Measurements from ENCODE around the gene ABCA10. TPM values are rescaled to one million over a fixed set of nuclear protein-coding genes. Genes with fewer than 3 reads are reported as not detected.
"Not testable (repeated sequence)": the region's sequence is repeated elsewhere in the genome, so short reads cannot be mapped to it uniquely, and the experiment has no call there.

The ABCA10 gene
- total RNA-seq, result 0.64 and 0.82 TPM in 2 replicates
- long read RNA-seq, partial matches to known transcripts, result 1 of 1 reads
- long read RNA-seq, other reads (novel, unspliced or antisense), result 0 of 1 reads

GRCh38 chr17:69228576-69228975 lies at the start of gene ABCA10:
TSS of gene ABCA10 (minus strand) at chr17:69228824. CDS start at chr17:69225358, 3,466 bp downstream.
- no peak for DNase-seq (ENCODE audit: low read depth, low spot score)
- Mint-ChIP-seq H3K27ac (ENCODE audit: unreplicated experiment) (peak within 1 kb of the TSS; percentile 45), H3K9me3 (peaks cover 9% of the 10 kb centered on the region), H3K4me1 (peaks cover 23% of the 10 kb centered on the region), H3K4me3 (no peak within 1 kb of the TSS), H3K27me3 (ENCODE audit: low read depth) (no peaks in the 10 kb centered on the region), H3K36me3 (ENCODE audit: low read depth) (peaks cover 20% of the 10 kb centered on the region)
- TF ChIP-seq CTCF (conservative IDR thresholded peaks at IDR 0.05), result no peak

GRCh38 chr17:69276279-69276678 lies 47.7 kb upstream of the ABCA10 start:
- not testable (repeated sequence) for H3K36me3 Mint-ChIP-seq (ENCODE audit: low read depth); H3K9me3 Mint-ChIP-seq; H3K27ac Mint-ChIP-seq (ENCODE audit: unreplicated experiment); H3K27me3 Mint-ChIP-seq (ENCODE audit: low read depth); DNase-seq (ENCODE audit: low read depth, low spot score); H3K4me1 Mint-ChIP-seq; H3K4me3 Mint-ChIP-seq

GRCh38 chr17:69275751-69276150 lies 47.1 kb upstream of the ABCA10 start:
- TF ChIP-seq CTCF (conservative IDR thresholded peaks at IDR 0.05), result no peak
- Mint-ChIP-seq H3K9me3 (no peaks in the 10 kb centered on the region), H3K27me3 (ENCODE audit: low read depth) (no peaks in the 10 kb centered on the region), H3K4me3 (no peak overlapping the region), H3K4me1 (peaks cover 5% of the 10 kb centered on the region), H3K27ac (ENCODE audit: unreplicated experiment) (no peak overlapping the region), H3K36me3 (ENCODE audit: low read depth) (peaks cover 2% of the 10 kb centered on the region)
- no peak for DNase-seq (ENCODE audit: low read depth, low spot score)

GRCh38 chr17:69271023-69271422 lies 42.4 kb upstream of the ABCA10 start:
- DNase-seq (ENCODE audit: low read depth, low spot score), result no peak
- Mint-ChIP-seq H3K27me3 (ENCODE audit: low read depth) (no peaks in the 10 kb centered on the region), H3K4me3 (no peak overlapping the region), H3K36me3 (ENCODE audit: low read depth) (no peaks in the 10 kb centered on the region), H3K4me1 (peaks cover 5% of the 10 kb centered on the region), H3K27ac (ENCODE audit: unreplicated experiment) (no peak overlapping the region), H3K9me3 (no peaks in the 10 kb centered on the region)
- no peak for TF ChIP-seq CTCF (conservative IDR thresholded peaks at IDR 0.05)

GRCh38 chr17:69269131-69269998 lies 40.7 kb upstream of the ABCA10 start:
- no peaks in the 10 kb centered on the region for H3K27me3 Mint-ChIP-seq (ENCODE audit: low read depth)
- H3K4me1 Mint-ChIP-seq, result peaks cover 5% of the 10 kb centered on the region
- DNase-seq (ENCODE audit: low read depth, low spot score), result no peak
- no peaks in the 10 kb centered on the region for H3K36me3 Mint-ChIP-seq (ENCODE audit: low read depth)
- H3K4me3 Mint-ChIP-seq, result no peak overlapping the region
- TF ChIP-seq CTCF (conservative IDR thresholded peaks at IDR 0.05), result no peak
- H3K9me3 Mint-ChIP-seq, result no peaks in the 10 kb centered on the region
- no peak overlapping the region for H3K27ac Mint-ChIP-seq (ENCODE audit: unreplicated experiment)

- no peak for DNase-seq (ENCODE audit: low read depth, low spot score)
- no peak for TF ChIP-seq CTCF (conservative IDR thresholded peaks at IDR 0.05)
- Mint-ChIP-seq H3K27ac (ENCODE audit: unreplicated experiment) (no peak overlapping the region), H3K27me3 (ENCODE audit: low read depth) (no peaks in the 10 kb centered on the region), H3K4me1 (peaks cover 5% of the 10 kb centered on the region), H3K9me3 (no peaks in the 10 kb centered on the region), H3K4me3 (no peak overlapping the region), H3K36me3 (ENCODE audit: low read depth) (peaks cover 6% of the 10 kb centered on the region)
Measured at GRCh38 chr17:69268543-69269014, 40.0 kb upstream of the ABCA10 start.
